ENCODE data around the gene MVK.

MVK gene

DNA sequence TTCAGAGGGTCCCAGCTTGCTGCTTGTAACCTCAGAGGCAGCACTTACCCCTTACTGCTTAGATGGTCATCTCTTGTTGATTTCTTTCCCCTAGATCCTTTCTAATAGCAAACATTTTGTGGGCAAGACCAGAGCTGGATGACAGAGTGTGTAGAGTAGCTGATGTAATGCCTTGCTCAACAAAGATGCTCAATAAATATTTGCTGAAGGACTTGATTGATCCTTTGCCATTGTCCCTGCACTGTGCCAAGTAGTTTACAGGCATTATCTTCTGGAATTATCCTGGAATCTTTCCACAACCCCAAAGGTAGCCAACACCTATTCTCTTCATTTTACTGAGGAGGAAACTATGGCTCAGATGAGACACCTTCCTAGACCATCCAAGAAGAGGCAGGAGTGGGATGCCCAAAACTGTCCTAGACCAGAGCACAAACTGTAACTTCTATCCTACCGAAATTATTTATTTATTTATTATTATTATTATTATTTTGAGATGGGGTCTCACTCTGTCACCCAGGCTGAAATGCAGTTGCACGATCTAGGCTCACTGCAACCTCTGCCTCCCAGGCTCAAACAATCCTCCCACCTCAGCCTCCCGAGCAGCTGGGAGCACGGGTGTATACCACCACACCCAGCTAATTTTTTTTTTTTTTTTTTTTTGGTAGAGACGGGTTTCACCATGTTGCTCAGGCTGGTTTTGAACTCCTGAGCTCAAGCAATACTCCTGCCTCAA is 1.7 kb upstream of the MVK start:
- peak overlapping the region in 1 of 2 donors; percentile 91 for H3K4me3 ChIP-seq (replicated peaks in 1 of 2; ENCODE audit: low read depth in 2 of 2, low read length in 2 of 2)
- TF ChIP-seq, protein P1, sequence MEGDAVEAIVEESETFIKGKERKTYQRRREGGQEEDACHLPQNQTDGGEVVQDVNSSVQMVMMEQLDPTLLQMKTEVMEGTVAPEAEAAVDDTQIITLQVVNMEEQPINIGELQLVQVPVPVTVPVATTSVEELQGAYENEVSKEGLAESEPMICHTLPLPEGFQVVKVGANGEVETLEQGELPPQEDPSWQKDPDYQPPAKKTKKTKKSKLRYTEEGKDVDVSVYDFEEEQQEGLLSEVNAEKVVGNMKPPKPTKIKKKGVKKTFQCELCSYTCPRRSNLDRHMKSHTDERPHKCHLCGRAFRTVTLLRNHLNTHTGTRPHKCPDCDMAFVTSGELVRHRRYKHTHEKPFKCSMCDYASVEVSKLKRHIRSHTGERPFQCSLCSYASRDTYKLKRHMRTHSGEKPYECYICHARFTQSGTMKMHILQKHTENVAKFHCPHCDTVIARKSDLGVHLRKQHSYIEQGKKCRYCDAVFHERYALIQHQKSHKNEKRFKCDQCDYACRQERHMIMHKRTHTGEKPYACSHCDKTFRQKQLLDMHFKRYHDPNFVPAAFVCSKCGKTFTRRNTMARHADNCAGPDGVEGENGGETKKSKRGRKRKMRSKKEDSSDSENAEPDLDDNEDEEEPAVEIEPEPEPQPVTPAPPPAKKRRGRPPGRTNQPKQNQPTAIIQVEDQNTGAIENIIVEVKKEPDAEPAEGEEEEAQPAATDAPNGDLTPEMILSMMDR (IDR thresholded peaks at IDR 0.05; ENCODE audit: low read depth, low read length), result no peak
- no peak for DNase-seq (ENCODE audit: low read depth in 2 of 2)

- no peak for DNase-seq (ENCODE audit: low read depth in 2 of 2)
- peak overlapping the region; percentile 76 to 91 for H3K4me3 ChIP-seq (replicated peaks in 1 of 2; ENCODE audit: low read depth in 2 of 2, low read length in 2 of 2)
- TF ChIP-seq, protein P1 (IDR thresholded peaks at IDR 0.05; ENCODE audit: low read depth, low read length), result no peak
These were observed 1.1 kb upstream of the MVK start for GRCh38 chr12:109572506-109572845.

GRCh38 chr12:109573914-109574244 is 285 bp downstream of the MVK start:
- TF ChIP-seq, protein P1 (IDR thresholded peaks at IDR 0.05; ENCODE audit: low read depth, low read length), result no peak
- peak overlapping the region; percentile 76 to 91 for H3K4me3 ChIP-seq (replicated peaks in 1 of 2; ENCODE audit: low read depth in 2 of 2, low read length in 2 of 2)
- no peak for DNase-seq (ENCODE audit: low read depth in 2 of 2)

DNA sequence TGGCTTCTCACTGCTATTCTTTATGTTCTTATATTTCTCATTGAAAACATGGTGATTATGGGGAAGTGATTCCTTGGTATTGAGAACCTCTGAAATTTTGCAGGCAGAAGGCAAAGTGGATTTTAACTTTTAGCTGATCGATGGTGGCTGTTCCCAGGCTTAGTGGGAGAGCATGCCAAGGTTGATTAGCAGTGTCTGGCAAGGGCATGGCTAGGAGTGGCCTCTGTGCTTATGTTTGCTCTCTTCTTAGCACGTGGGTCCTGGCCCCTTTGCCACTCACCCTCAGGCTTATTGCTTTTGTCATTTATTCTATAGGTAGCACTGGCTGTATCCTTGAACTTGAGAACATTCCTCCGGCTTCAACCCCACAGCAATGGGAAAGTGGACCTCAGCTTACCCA is 2.1 kb downstream of the MVK start:
- DNase-seq (ENCODE audit: low read depth in 2 of 2), result no peak
- TF ChIP-seq, protein P1 (IDR thresholded peaks at IDR 0.05; ENCODE audit: low read depth, low read length), result no peak
- H3K4me3 ChIP-seq (replicated peaks in 1 of 2; ENCODE audit: low read depth in 2 of 2, low read length in 2 of 2), result no peak overlapping the region

GRCh38 chr12:109577311-109577710 is 3.7 kb downstream of the MVK start:
- H3K4me3 ChIP-seq (replicated peaks in 1 of 2; ENCODE audit: low read depth in 2 of 2, low read length in 2 of 2), result no peak overlapping the region
- DNase-seq (ENCODE audit: low read depth in 2 of 2), result no peak
- TF ChIP-seq, protein P1 (IDR thresholded peaks at IDR 0.05; ENCODE audit: low read depth, low read length), result no peak

GRCh38 chr12:109578330-109578927 is 4.8 kb downstream of the MVK start:
- no peak for DNase-seq (ENCODE audit: low read depth in 2 of 2)
- TF ChIP-seq, protein P1 (IDR thresholded peaks at IDR 0.05; ENCODE audit: low read depth, low read length), result no peak
- H3K4me3 ChIP-seq (replicated peaks in 1 of 2; ENCODE audit: low read depth in 2 of 2, low read length in 2 of 2), result no peak overlapping the region

Measured in cardiac fibroblast (primary cell).